H9 (cell line): ENCODE data around the gene RIBC2. TPM values are rescaled to one million over a fixed set of nuclear protein-coding genes. Genes with fewer than 3 reads are reported as not detected.

Source experiments
- DNase-seq: peaks from one replicate; pipeline ENCODE4 v3.0.0-alpha.2; 2017
- H2AFZ ChIP-seq: one replicate; pipeline ENCODE4 v1.6.1; 2013; ENCODE audit warnings: mild to moderate bottlenecking, low read length, control low read depth, moderate library complexity
- H2AK5ac ChIP-seq: 2 replicates; pipeline ENCODE4 v1.6.1; 2013; ENCODE audit warnings: low read length, control low read depth, mixed read lengths; ENCODE audit not compliant: insufficient read length
- H2BK120ac ChIP-seq: one replicate; pipeline ENCODE4 v1.6.1; 2013; ENCODE audit warnings: low read depth, mild to moderate bottlenecking, low read length, control low read depth, inconsistent platforms; ENCODE audit not compliant: poor library complexity, severe bottlenecking
- H2BK12ac ChIP-seq: 2 replicates; pipeline ENCODE4 v1.6.1; 2013; ENCODE audit warnings: low read length, control low read depth, mixed read lengths, low read depth; ENCODE audit not compliant: insufficient read length
- H2BK15ac ChIP-seq: 2 replicates; pipeline ENCODE4 v1.6.1; 2013; ENCODE audit warnings: low read depth, low read length, control low read depth
- H2BK20ac ChIP-seq: one replicate; pipeline ENCODE4 v1.6.1; 2013; ENCODE audit warnings: low read depth, mild to moderate bottlenecking, low read length, control low read depth, inconsistent platforms; ENCODE audit not compliant: poor library complexity, severe bottlenecking
- H2BK5ac ChIP-seq: 2 replicates; pipeline ENCODE4 v1.6.1; 2013; ENCODE audit warnings: low read length, control low read depth, mixed read lengths; ENCODE audit not compliant: insufficient read length
- H3K14ac ChIP-seq: 2 replicates; pipeline ENCODE4 v1.6.1; 2013; ENCODE audit warnings: low read length, control low read depth; ENCODE audit not compliant: insufficient read depth
- H3K18ac ChIP-seq: 2 replicates; pipeline ENCODE4 v1.6.1; 2013; ENCODE audit warnings: low read depth, mild to moderate bottlenecking, mixed read lengths, low read length, control low read depth; ENCODE audit not compliant: insufficient read length
- H3K23ac ChIP-seq: 2 replicates; pipeline ENCODE4 v1.6.1; 2013; ENCODE audit warnings: low read length, control low read depth, mixed read lengths, low read depth; ENCODE audit not compliant: insufficient read length
- H3K23me2 ChIP-seq: 2 replicates; pipeline ENCODE4 v1.6.1; 2013; ENCODE audit warnings: low read depth, mild to moderate bottlenecking, mixed read lengths, low read length, control low read depth; ENCODE audit not compliant: insufficient read length, poor library complexity, severe bottlenecking
- H3K27ac ChIP-seq: 2 replicates; pipeline ENCODE4 v1.5.1; 2013; ENCODE audit warnings: low read length, control low read depth, mixed read lengths, low read depth; ENCODE audit not compliant: insufficient read length
- H3K27me3 ChIP-seq: 2 replicates; pipeline ENCODE4 v1.6.1; 2013; ENCODE audit warnings: low read length, control low read depth, inconsistent platforms; ENCODE audit not compliant: insufficient read depth
- H3K4ac ChIP-seq: 2 replicates; pipeline ENCODE4 v1.6.1; 2013; ENCODE audit warnings: low read depth, mild to moderate bottlenecking, control low read depth, inconsistent platforms, low read length, moderate library complexity
- H3K4me1 ChIP-seq: 2 replicates; pipeline ENCODE4 v1.6.1; 2013; ENCODE audit warnings: low read length, control low read depth, inconsistent platforms; ENCODE audit not compliant: insufficient read depth
- H3K4me2 ChIP-seq: 2 replicates; pipeline ENCODE4 v1.6.1; 2013; ENCODE audit warnings: low read length, control low read depth, mixed read lengths; ENCODE audit not compliant: insufficient read length, insufficient read depth
- H3K56ac ChIP-seq: 2 replicates; pipeline ENCODE4 v1.6.1; 2013; ENCODE audit warnings: low read depth, mild to moderate bottlenecking, mixed read lengths, low read length, control low read depth; ENCODE audit not compliant: insufficient read length
- H3K79me1 ChIP-seq: 2 replicates; pipeline ENCODE4 v1.6.1; 2013; ENCODE audit warnings: low read depth, mild to moderate bottlenecking, moderate library complexity, low read length, control low read depth, inconsistent platforms; ENCODE audit not compliant: insufficient read depth, poor library complexity, severe bottlenecking
- H3K79me2 ChIP-seq: 2 replicates; pipeline ENCODE4 v1.6.1; 2013; ENCODE audit warnings: low read length, control low read depth, inconsistent platforms; ENCODE audit not compliant: insufficient read depth
- H3K9ac ChIP-seq: 2 replicates; pipeline ENCODE4 v1.6.1; 2013; ENCODE audit warnings: low read length, control low read depth, mixed read lengths; ENCODE audit not compliant: insufficient read length; ENCODE audit errors: extremely low read depth
- H3K9me3 ChIP-seq: one replicate; pipeline ENCODE4 v1.6.1; 2013; ENCODE audit warnings: low read depth, low read length, inconsistent platforms; ENCODE audit not compliant: control insufficient read depth
- H3T11ph ChIP-seq: one replicate; pipeline ENCODE4 v1.6.1; 2013; ENCODE audit warnings: mild to moderate bottlenecking, low read length, control low read depth, inconsistent platforms
- H4K20me1 ChIP-seq: one replicate; pipeline ENCODE4 v1.6.1; 2013; ENCODE audit not compliant: control insufficient read depth, insufficient read length, insufficient read depth
- H4K5ac ChIP-seq: 2 replicates; pipeline ENCODE4 v1.6.1; 2013; ENCODE audit warnings: low read depth, mild to moderate bottlenecking, mixed read lengths, low read length, control low read depth; ENCODE audit not compliant: insufficient read length
- H4K8ac ChIP-seq: replicated peaks from 2 replicates; pipeline ENCODE4 v1.6.1; 2013; ENCODE audit warnings: low read length, control low read depth, mixed read lengths, low read depth; ENCODE audit not compliant: insufficient read length
- H4K91ac ChIP-seq: 2 replicates; pipeline ENCODE4 v1.6.1; 2013; ENCODE audit warnings: low read depth, mild to moderate bottlenecking, moderate library complexity, mixed read lengths, low read length, control low read depth; ENCODE audit not compliant: insufficient read length
- H3K27ac Mint-ChIP-seq, 3 experiments: 2 replicates in 2 of 3; 3 replicates in 1 of 3; pipeline ENCODE4 v1.8.0; 2020 to 2021; ENCODE audit warnings: mixed read lengths in 3 of 3, mild to moderate bottlenecking in 1 of 3, moderate library complexity in 1 of 3
- H3K27me3 Mint-ChIP-seq: 2 replicates; pipeline ENCODE4 v1.8.0; 2021; ENCODE audit warnings: low read depth, mild to moderate bottlenecking, moderate library complexity, mixed read lengths
- H3K36me3 Mint-ChIP-seq, 3 experiments: 2 replicates in 2 of 3; 3 replicates in 1 of 3; pipeline ENCODE4 v1.8.0; 2020 to 2021; ENCODE audit warnings: low read depth in 3 of 3, mixed read lengths in 3 of 3; ENCODE audit not compliant: insufficient read depth in 1 of 3
- H3K4me1 Mint-ChIP-seq, 2 experiments: 2 replicates each; pipeline ENCODE4 v1.8.0; 2020; ENCODE audit warnings: mixed read lengths in 2 of 2
- H3K4me3 Mint-ChIP-seq, 2 experiments: 2 replicates in 1 of 2; 3 replicates in 1 of 2; pipeline ENCODE4 v1.8.0; 2020 to 2021; ENCODE audit warnings: mild to moderate bottlenecking in 2 of 2, mixed read lengths in 2 of 2, moderate library complexity in 1 of 2
- H3K9me3 Mint-ChIP-seq, 2 experiments: 2 replicates in 1 of 2; 3 replicates in 1 of 2; pipeline ENCODE4 v1.8.0; 2020; ENCODE audit warnings: mild to moderate bottlenecking in 2 of 2, mixed read lengths in 2 of 2, moderate library complexity in 1 of 2
- CTCF ChIP-seq: fragments of 200-600 bp; sonication (generic); conservative IDR thresholded peaks from 3 replicates; pipeline ENCODE4 v1.8.0; 2021; ENCODE audit warnings: antibody characterized with exemption, mild to moderate bottlenecking
- WGBS: extraction: QIAGEN DNeasy Blood & Tissue Kit; methylation state at CpG from one replicate; pipeline ENCODE4 v1.1.7; 2013; ENCODE audit warnings: missing lambda C conversion rate, low lambda C conversion rate, mixed read lengths; ENCODE audit not compliant: insufficient read length; ENCODE audit errors: extremely low coverage; 5-methylcytosine and 5-hydroxymethylcytosine counted together
- total RNA-seq: library from RNA; stranded (reverse); gene quantifications from 2 replicates; pipeline ENCODE4 v1.2.1, GENCODE V29; 2021

The RIBC2 gene
- total RNA-seq, 1 experiment from 2014 or later, result 4.1 TPM

GRCh38 chr22:45402466-45402985 lies 11.0 kb upstream of the RIBC2 start:
- Histone ChIP-seq H3K79me1 (no peaks in the 10 kb centered on the region), H3K9me3 (no peaks in the 10 kb centered on the region), H3K18ac (no peak overlapping the region), H4K8ac (no peak overlapping the region), H3K27ac (no peak overlapping the region), H3K4me1 (no peaks in the 10 kb centered on the region), H2BK15ac (no peak overlapping the region), H3T11ph (no peak overlapping the region), H3K56ac (no peak overlapping the region), H3K23me2 (no peaks in the 10 kb centered on the region), H2AFZ (no peak overlapping the region), H2BK12ac (no peak overlapping the region), H3K23ac (no peak overlapping the region), H2BK5ac (no peak overlapping the region), H2AK5ac (no peak overlapping the region), H3K4ac (no peak overlapping the region), H4K5ac (no peak overlapping the region), H3K79me2 (no peaks in the 10 kb centered on the region), H3K4me2 (no peak overlapping the region), H4K91ac (no peak overlapping the region), H2BK20ac (no peak overlapping the region), H3K14ac (no peak overlapping the region), H3K9ac (no peak overlapping the region), H2BK120ac (no peak overlapping the region), H3K27me3 (no peaks in the 10 kb centered on the region), H4K20me1 (no peaks in the 10 kb centered on the region)
- H3K36me3 Mint-ChIP-seq, result no peaks in the 10 kb centered on the region
- no peak for TF ChIP-seq CTCF
- WGBS, result no CpG with 5 or more reads among the region's 3 CpGs
- H3K4me1 Mint-ChIP-seq, result peaks cover 7% of the 10 kb centered on the region in 2 experiments
- H3K27me3 Mint-ChIP-seq, result peaks cover 10% of the 10 kb centered on the region
- no peak for DNase-seq
- H3K4me3 Mint-ChIP-seq, result no peak overlapping the region
- H3K27ac Mint-ChIP-seq, result no peak overlapping the region
- H3K9me3 Mint-ChIP-seq, result no peaks in the 10 kb centered on the region
